GM19239 (cell line): Measurements from ENCODE around the gene DSN1.
A peak's percentile ranks its signal among the peaks of the same experiment; 100 is the strongest.
"Not testable (repeated sequence)": the region's sequence is repeated elsewhere in the genome, so short reads cannot be mapped to it uniquely, and the experiment has no call there.

Experiments used
- DNase-seq: peaks from one replicate; pipeline ENCODE4 v3.0.0; 2011; ENCODE audit warnings: low spot score; ENCODE audit not compliant: insufficient read length
- FAIRE-seq: peaks from 2 replicates; lab custom pipeline; 2011; peaks lifted over from hg19 to GRCh38; lab: Jason Lieb, UNC

The DSN1 gene, protein sequence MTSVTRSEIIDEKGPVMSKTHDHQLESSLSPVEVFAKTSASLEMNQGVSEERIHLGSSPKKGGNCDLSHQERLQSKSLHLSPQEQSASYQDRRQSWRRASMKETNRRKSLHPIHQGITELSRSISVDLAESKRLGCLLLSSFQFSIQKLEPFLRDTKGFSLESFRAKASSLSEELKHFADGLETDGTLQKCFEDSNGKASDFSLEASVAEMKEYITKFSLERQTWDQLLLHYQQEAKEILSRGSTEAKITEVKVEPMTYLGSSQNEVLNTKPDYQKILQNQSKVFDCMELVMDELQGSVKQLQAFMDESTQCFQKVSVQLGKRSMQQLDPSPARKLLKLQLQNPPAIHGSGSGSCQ

DNA sequence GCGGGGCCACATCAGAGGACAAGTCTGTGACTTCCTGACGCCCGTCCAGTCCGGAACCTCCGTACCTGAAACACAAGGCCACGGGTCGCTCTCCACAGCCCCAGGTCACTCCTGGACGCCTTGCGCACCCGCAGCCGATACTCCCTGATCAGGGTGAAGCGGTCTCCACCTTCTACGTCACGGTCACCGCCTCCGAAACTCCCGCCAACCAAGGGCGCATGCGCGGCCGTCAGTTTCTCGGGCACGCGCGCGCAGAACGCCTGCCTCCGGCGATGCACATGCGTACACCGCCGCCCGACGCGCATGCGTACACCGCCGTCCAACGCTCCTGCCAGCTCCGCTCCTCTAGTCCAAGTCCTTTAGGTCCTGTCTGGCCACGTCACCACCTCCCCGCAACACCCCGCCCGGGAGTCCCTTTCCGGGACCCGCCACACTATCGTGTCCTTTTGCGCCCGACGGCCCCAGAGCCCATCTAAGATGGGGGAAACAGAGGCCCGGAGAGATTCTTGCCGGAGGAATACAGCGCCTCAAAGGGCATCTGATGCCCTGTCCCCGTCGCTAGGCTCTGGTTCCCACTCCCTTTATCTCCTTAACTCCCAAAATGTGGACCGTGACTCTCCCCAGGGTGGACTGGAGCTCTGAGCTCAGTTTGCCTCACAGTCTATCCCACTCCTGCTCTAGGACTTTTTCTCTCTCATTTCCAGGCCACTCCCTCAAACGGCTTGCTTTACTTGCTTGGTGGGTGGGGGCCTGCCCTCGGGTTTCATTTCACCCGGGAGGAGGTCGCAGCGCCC, at the start of gene DSN1:
DSN1 (minus strand) TSS at position 167 of the 794 bp plus-strand sequence. CDS start 2,305 bp downstream, outside the sequence.
- peak; percentile 87 for DNase-seq
- FAIRE-seq = peak; percentile 94

DNA sequence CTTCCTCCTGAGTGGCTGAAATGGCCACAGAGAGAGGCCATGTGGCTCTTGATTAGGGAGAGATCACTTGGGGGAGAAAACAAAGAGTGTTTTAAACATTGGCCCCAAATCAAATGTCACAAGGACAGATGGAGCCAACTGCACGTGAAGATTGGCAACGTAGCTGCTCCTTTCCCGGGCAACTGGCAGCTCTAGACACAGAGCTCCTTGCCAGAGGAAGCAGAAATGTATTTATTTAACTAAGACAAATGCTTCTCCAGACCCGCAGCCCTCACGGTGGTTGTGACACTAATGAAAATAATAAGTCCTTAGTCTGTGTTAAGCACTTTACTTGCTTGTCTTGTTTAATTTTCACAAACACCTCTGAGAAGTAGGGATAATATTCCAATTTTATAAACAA, 49.6 kb upstream of the DSN1 start:
- DNase-seq (no peak), FAIRE-seq (no peak)

DNA sequence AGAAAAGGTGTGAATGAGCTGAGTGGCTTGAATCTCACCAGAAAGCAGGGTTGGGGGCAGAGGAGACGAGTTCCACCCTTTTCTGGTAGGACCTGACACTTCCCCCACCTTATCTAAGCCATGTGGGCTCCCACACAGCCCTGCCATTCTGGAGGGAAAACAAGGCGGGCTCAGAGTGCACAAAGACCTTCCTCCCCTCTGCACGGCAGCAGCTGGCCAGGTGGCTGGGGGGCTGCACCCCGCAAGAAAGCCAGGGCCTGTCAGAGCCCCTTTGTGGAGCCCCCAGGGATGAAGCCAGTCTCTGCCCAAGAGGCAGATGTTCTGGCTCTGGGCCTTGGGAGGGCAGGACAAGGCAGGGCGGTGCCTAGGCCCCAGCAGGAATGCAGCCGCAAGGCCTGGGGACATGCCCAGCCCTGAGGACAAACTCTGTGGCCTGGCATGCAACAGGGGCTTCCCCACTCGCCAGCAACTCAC, 48.4 kb upstream of the DSN1 start:
- no peak for FAIRE-seq
- no peak for DNase-seq

DNA sequence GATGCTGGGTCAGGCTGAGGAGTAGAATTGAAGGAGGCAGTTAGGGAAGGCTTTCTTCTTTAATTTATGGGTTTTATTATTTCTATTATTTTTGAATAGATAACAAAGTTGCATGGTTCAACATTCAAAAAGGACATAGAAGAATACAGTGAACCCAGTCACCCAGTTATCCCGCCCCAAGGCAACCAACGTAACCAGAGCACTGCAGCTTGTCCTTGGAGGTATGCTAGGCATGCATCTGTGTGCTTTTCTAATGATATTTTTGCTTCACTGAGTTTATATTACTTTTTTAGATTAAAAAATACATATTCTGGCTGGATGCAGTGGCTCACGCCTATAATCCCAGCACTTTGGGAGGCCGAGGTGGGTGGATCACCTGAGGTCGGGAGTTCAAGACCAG, 47.4 kb upstream of the DSN1 start:
- FAIRE-seq (no peak), DNase-seq (no peak)

DNA sequence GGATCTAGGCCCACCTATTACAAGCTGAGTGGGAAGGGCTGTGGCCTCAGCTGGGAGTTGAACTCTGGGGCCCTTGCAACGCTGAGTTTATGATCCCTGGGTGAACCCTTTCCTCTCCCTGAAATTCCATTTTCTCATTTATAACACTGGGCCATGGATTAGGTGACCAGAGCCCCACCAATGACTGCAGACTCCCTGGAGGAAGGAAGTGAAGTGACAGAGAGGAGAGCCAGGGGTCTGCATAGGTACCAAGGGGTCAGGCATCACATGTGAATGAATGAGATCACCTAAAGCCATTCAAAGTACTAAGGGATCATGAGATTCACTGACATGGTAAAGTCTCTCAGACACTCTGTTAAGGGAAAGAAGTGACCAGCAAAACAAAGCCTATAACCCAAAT, 46.5 kb upstream of the DSN1 start:
- FAIRE-seq (no peak), DNase-seq (no peak)

DNA sequence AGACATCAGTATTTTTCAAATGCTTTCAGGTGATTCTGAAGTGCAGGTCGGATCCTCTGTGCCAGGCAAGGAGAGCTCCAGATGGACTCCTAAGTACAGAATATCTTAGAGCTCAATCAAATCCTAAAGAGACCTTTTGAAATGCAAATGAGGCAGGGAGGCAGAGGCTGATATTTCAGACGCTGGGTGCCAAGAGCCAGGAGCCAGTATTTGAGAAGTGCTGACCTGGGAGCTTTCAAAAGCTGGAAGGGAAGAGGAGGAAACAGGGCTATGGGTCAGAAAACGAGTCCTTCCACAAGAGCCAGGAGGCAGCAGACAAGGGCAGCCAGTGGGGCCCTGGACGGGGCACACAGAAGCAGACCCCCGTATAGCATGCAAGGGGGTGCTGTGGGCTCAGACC, 46.1 kb upstream of the DSN1 start:
- FAIRE-seq = no peak
- DNase-seq = no peak

DNA sequence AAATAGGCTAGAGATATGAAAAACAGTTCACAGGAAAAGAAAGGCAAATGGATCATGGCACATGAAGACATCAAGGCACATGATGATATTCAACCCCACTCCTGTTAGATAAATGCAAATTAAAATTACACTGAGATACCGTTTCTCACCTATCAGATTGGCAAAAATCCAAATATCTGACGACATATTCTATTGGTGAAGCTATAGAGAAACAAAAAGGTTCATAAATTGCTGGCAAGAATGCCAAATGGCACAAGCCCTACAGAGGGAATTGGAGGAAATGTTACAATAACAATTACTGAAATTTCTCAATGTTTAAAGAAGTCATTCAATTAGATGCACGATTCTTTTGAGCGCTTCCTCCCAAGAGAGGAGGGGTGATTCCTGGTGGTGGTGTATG, 45.3 kb upstream of the DSN1 start:
- DNase-seq (no peak), FAIRE-seq (no peak)

DNA sequence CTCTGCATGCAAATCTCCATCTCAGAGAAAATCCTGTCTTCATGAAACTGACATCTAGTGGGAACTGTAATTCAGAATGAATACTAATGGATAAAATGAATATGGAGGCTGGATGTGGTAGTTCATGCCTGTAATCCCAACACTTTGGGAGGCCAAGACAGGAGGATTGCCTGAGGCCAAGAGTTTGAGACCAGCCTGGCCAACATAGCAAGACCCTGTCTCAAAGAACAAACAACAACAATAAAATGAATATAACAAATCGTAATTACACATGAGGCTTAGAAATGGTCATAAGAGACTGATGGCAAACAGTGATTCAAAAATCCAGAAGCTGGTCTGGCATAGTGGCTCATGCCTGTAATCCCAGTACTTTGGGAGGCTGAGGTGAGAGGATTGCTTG, 44.6 kb upstream of the DSN1 start:
- DNase-seq (no peak), FAIRE-seq (no peak)

DNA sequence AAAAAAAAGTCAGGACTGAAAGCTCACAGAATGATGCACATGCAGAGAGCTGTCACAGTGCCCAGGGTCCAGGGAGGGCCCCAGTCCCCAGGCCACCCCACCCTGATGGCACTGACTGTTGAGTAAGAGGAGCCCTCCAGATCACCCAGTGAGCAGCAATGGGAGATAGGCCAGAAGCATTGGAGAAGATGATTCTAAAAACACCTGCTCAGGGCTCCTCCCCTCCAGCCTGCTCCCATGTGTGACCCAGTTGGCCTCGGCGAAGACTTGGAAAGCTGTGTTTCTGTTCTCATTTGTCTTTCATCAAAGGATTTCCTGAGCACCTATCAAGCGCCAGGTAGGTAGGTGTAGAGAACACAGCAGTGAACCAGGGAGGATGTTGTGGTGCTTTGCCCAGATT, 43.9 kb upstream of the DSN1 start:
- FAIRE-seq (no peak), DNase-seq (no peak)

DNA sequence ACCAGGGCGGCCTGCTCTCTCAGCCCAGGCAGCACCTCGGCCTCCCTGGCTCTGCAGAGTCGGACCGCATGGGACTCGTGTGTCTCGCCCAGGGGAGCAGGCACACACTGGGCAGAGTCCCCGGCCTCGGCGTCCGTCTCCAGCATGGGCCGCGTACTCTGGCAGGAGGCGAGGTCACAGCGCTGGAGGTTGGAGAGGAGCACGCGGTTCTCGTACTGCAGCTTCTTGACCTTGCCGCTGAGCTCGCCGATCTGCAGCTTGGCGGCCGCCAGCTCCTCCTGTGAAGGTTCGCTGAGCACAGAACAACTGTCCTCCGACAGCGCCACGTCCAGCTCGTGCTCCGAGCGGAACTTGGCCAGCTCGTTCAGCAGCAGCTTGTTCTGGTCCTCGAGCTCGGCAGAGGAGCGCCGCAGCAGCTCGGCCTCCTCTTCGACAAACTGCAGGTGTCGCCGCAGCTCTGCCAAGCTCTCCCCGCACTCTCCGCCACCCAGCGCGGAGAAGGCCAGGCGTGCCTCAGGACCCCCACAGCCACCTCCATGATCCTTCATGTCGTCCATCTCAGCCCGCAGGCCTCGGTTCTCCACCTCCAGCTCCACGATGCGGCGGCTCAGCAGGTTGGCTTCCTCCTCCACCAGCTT, 42.0 kb upstream of the DSN1 start:
- DNase-seq = no peak
- no peak for FAIRE-seq

DNA sequence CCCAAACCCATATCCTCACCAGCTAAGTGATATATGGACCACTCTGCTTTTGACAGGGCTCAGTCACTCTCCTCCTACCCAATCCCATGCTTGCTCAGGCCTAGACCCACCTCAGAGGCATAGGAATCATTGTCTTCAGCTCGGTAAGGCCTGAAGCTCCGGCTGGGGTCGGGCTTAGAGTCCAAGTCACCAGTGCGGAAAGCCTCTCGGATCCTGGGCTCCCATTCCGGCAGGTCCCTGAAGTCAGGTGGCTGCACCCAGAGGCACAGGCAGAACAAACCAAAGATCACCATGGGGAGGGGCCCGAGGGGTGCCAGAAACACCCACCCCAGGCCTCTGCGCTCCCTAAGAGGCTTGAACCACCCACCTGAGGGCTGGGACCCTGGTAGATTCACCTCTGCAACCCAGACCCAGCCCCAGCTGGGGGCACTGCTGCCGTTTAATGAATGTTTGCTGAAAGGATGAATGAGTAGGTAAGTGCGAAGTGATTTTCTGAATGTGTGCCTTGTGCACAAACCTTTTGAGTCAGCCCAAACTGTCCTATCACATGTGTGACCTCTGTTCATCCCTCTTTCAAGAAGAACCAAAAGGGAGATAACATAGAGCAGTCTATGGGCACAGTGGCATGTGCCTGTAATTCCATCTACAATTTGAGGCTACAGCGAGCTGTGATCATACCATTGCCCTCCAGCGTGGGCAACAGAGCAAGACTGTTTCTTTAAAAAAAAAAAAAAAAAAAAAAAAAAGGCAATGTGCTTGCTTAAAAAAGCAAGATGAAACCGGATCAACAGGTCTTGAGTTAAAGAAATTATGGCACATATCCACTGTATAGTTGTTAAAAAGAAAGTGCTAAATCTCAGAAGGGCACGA, 39.3 kb upstream of the DSN1 start:
- DNase-seq (no peak), FAIRE-seq (no peak)

DNA sequence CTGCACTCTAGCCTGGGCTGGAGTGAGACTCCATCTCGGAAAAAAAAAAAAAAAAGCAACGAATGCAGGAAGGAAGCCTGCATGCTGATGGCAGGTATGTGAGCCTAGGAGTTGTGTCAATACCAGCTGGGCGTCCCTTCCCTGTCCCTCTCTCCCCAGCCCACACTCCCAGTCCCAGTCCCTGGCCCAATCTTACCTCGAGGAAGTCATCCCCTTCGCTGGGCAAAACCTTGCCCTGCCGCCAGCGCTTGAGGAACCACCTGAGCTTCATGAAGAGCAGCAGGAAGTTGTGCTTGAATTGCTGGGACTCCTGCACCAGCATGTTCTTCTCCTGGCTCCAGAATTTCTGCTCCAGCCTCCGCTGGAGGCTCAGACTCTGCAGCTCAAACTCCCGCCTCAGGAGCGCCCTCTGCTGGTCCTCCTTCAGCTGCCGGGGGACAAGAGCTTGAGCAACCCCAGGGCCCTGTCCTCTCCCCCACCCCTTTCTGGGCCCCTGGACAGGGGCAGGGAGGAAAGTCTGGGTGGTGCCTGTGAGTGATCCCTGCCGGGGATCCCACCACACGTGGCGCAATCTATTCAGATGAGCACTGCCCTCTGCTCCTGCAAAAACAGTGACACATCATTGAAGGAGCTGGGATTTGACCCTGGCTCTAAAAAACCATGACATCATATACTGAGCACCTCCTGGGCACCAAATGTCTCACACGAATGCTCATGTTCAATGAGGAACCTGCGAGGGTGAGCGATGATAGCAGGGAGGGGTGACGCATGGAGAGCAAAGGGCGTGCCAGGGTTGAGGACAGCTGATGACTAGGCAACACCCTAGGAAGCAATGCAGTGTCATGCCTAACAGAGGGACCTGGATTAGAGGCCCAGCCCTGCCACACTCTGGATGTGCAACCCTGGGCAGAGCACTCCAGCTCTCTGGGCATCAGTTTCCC, 35.0 kb upstream of the DSN1 start:
- DNase-seq (peak; percentile 80), FAIRE-seq (peak; percentile 70)

DNA sequence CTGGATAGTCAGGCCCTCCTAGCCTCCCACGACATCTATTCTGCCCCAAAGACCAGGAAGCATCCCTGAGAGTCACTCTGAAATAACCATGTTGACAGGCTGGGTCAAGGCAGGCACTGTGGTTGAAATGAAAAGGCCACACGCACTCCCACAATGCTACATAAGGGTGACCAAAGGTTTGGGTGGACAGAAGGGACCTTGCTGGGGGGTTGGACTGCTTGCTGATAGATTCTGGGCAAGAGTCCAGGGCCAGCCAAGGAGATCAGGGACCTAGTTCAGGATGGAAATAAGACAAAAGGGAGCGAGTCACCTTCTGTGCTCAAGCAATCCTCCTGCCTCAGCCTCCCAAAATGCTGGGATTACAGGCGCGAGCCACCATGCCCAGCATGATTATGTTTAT, 32.5 kb upstream of the DSN1 start:
- no peak for FAIRE-seq
- no peak for DNase-seq

DNA sequence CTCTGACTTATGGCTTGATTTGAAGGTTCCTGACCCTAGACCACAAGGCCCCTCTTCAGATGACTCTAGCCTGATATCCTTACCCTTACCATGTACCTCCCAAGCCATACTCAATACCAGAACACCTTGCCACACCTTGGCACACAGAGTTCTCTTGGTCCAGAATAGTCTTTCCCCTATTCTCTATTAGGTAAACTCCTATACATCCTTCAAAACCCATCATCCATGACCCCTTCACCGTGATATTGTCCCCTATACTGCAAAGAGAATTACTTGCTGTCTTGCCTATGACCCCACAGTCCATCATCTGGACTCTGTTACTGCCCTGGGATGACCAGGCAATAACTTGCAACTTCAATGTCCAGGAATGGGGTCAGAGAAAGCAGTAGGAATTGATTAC, 31.8 kb upstream of the DSN1 start:
- no peak for DNase-seq
- FAIRE-seq = no peak

DNA sequence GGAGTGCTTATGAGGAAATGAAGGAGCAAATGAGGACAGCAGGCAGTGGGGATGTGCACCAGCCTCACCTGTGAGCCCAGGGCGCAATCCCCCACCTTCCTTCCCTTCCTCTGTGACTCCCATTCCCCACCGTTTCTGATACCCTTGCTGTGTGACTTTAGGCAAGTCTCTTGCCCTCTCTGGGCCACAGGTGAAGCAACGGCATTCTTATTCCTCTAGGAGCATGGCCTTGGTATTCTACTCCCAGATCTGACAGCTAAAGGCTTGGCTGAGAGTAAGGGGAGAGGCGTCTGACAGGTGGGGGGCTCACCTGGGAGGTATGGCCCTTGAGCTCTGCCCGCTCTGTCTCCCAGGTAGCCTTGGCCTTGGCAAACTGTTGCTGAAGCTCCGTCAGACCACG, 30.9 kb upstream of the DSN1 start:
- DNase-seq (no peak), FAIRE-seq (no peak)

DNA sequence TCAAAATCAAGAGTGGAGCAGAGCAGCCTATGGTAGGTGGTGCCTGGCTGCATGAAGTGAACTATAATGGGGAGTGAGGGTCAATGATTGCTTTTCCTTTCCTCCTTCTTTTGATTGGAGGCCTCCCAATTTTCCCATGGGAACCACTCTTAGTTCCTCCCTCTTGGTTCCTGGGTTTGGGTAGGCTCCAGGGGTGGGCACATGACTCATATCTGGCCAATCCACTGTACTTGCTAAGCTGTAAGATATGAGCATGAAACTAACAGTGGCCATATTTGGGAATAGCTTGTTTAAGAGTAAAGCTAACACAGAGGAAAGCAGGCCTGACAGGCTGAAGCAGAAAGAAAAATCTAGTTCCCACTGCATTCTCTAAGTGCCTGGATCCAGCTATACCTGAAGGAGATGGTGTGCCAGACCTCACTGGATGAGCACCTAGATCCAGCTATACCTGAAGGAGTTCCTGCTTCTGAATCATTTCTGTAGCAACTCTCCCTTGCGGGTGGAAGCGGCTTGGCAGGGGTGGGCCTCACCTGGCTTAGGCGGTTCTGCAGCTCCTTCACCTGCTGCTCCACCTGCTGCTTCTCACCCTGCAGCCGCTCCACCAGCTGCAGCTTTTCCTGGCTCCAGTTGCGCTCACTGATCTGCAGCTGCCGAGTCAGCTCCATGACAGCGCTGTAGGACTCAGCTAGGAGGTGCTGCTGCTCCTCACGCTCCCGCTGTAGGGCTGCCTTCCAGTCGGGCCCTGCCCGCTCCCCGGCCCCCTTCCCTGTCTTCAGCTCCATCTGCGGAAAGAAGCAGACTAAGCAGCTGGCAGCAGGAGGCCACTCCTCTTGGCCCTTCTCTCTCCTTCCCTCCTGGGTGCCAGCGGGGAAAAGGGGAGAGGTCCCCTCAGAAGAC, 29.0 kb upstream of the DSN1 start:
- no peak for DNase-seq

DNA sequence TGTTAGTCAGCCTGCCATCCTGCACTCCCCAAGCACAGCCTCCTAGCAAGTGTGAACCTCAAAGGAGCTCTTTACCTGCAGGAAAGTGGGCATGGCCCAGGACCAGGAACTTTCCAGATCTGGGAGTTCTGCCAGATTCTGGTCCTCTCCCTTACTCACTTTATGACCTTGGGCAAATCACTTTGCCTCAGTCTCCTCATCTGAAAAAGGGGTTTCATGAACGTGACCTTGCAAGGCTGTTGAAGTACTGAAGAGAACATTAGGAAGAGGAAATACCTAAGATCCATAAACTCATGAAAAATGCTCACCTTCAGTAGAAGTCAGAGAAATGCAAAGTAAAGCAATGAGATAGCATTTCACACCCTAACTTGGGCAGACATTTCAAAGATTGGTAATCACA, 26.8 kb upstream of the DSN1 start:
- no peak for DNase-seq
- FAIRE-seq = no peak

More for the DNA sequence above, 29.0 kb upstream of the DSN1 start:
- FAIRE-seq = no peak

DNA sequence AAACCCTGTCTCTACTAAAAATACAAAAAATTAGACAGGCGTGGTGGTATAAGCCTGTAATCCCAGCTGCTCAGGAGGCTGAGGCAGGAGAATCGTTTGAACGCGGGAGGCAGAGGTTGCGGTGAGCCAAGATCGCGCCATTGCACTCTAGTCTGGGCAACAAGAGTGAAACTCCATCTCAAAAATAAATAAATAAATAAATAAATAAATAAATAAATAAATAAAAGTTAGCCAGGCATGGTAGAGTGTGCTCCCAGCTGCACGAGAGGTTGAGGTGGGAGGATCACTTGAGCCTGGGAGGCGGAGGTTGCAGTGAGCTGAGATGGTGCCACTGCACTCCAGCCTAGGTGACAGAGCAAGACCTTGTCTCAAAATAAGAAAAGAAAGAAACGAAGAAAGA, 25.8 kb upstream of the DSN1 start:
- DNase-seq, FAIRE-seq: not testable (repeated sequence)
